H1 (cell line): ENCODE data around the gene SLC6A6. TPM values are rescaled to one million over a fixed set of nuclear protein-coding genes. Genes with fewer than 3 reads are reported as not detected.

Experiments
- BCL11A ChIP-seq, 2 experiments: IDR thresholded peaks; one replicate each; pipeline ENCODE4 v1.6.1; 2011; ENCODE audit warnings: low read depth in 2 of 2, low read length in 2 of 2, mild to moderate bottlenecking in 2 of 2
- FOSL1 ChIP-seq: IDR thresholded peaks from 2 replicates; pipeline ENCODE4 v1.6.1; 2011; ENCODE audit warnings: mild to moderate bottlenecking, low read depth, low read length, moderate library complexity; ENCODE audit not compliant: insufficient read depth
- NRF1 ChIP-seq: IDR thresholded peaks from 2 replicates; pipeline ENCODE4 v1.6.1; 2011; ENCODE audit warnings: mild to moderate bottlenecking, low read depth, low read length, improper control_type of control experiment
- SAP30 ChIP-seq: fragments of 300-600 bp; sonication (generic); IDR thresholded peaks from 2 replicates; pipeline ENCODE4 v1.7.1; 2012; ENCODE audit warnings: low read length, moderate library complexity, mild to moderate bottlenecking, inconsistent platforms; ENCODE audit not compliant: insufficient read depth, insufficient replicate concordance
- TAF1 ChIP-seq: IDR thresholded peaks from 2 replicates; pipeline ENCODE4 v1.6.1; 2011; ENCODE audit warnings: mild to moderate bottlenecking, low read depth, low read length
- TAF7 ChIP-seq: optimal IDR thresholded peaks from 2 replicates; pipeline ENCODE3; 2011; ENCODE audit warnings: low read depth, mild to moderate bottlenecking, inconsistent platforms, low read length, moderate library complexity, borderline replicate concordance
- polyA plus RNA-seq, 7 experiments: library from polyadenylated mRNA; depleted of rRNA in 3 of 7; stranded (reverse) in 5 of 7; unstranded in 2 of 7; fragments of >200 nt in 5 of 7; fragments of 200-250 nt in 2 of 7; gene quantifications; 1 replicate in 5 of 7; 2 replicates in 1 of 7; 4 replicates in 1 of 7; pipeline versions ENCODE4 v1.2.1 to v1.2.3, GENCODE V29; 2011 to 2013; ENCODE audit warnings: missing spikeins in 2 of 7, mixed read lengths in 2 of 7
- total RNA-seq: library from RNA; stranded (reverse); fragmentation: NEBNext Ultra II Directional; extraction: Animal tissue kit (Norgen Biotek cat#: 25700); gene quantifications from 2 replicates; pipeline ENCODE4 v1.2.1, GENCODE V29; 2021

SLC6A6 gene
- total and polyA plus RNA-seq, 2 of the 8 experiments (the other 6 are each of a cell fraction or from before 2014, with no cell fraction given) = 66.2 to 144 TPM

- TF ChIP-seq TAF1 = no peak
- TF ChIP-seq NRF1 = no peak
- TF ChIP-seq TAF7 = no peak
- no peak for TF ChIP-seq BCL11A (IDR thresholded peaks at IDR 0.05; ENCODE audit: low read depth in 2 of 2, low read length in 2 of 2)
- no peak for TF ChIP-seq FOSL1
- TF ChIP-seq SAP30 = no peak
Observed at GRCh38 chr3:14461748-14462324, 59.4 kb downstream of the SLC6A6 start (continued).
